Uterus (tissue), 2 donors: Measurements from ENCODE around the gene ACOXL.

Experiments
- CTCF ChIP-seq, 4 experiments: fragments of 200-600 bp in 2 of 4; fragments of 450-650 bp in 2 of 4; sonication (generic) in 2 of 4; IDR thresholded peaks; one replicate each; pipeline ENCODE4 v1.5.1; 2016 to 2019; ENCODE audit warnings: antibody characterized with exemption in 4 of 4, mild to moderate bottlenecking in 2 of 4, moderate library complexity in 1 of 4
- POLR2A ChIP-seq, 2 donors: fragments of 450-650 bp; IDR thresholded peaks; one replicate each; pipeline ENCODE4 v1.6.1; 2016; ENCODE audit warnings: antibody characterized with exemption in 2 of 2, mild to moderate bottlenecking in 1 of 2, moderate library complexity in 1 of 2

GRCh38 chr2:110873597-110874452 lies 141.5 kb downstream of the ACOXL start:
- no peak for TF ChIP-seq CTCF (IDR thresholded peaks at IDR 0.05)
- no peak for TF ChIP-seq POLR2A (IDR thresholded peaks at IDR 0.05)
